ENCODE measurements around the gene CAPN3.

Gene CAPN3

DNA sequence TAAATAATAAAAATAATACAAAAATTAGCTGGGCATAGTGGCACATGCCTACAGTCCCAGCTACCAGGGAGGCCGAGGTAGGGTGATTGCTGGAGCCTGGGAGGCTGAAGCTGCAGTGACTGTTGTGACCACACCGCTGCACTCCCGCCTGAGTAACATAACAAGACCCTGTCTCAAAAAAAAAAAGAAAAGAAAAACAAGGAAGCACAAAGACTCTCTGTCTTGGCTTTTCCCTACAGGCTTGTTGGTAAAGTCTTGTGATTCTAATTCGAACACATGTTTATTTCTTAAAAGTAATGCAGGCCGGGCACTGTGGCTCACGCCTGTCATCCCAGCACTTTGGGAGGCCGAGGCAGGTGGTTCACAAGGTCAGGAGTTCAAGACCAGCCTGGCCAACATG, 60.1 kb downstream of the CAPN3 start:
- TF ChIP-seq ZBTB7A (IDR thresholded peaks at IDR 0.05; ENCODE audit: low read depth) (no peak), RAD21 (IDR thresholded peaks at IDR 0.05; ENCODE audit: low read depth) (no peak), FOXM1 (IDR thresholded peaks at IDR 0.05; ENCODE audit: borderline replicate concordance, low read depth) (no peak), YY1 (IDR thresholded peaks at IDR 0.05; ENCODE audit: low read depth) (no peak), EP300 (IDR thresholded peaks at IDR 0.05; ENCODE audit: borderline replicate concordance) (no peak), NFIC (IDR thresholded peaks at IDR 0.05) (no peak), TAF1 (IDR thresholded peaks at IDR 0.05; ENCODE audit: low read depth) (no peak), TCF12 (IDR thresholded peaks at IDR 0.05; ENCODE audit: low read depth) (no peak), CEBPB (IDR thresholded peaks at IDR 0.05) (no peak), EGR1 (IDR thresholded peaks at IDR 0.05) (no peak)
- TF ChIP-seq, protein P1, sequence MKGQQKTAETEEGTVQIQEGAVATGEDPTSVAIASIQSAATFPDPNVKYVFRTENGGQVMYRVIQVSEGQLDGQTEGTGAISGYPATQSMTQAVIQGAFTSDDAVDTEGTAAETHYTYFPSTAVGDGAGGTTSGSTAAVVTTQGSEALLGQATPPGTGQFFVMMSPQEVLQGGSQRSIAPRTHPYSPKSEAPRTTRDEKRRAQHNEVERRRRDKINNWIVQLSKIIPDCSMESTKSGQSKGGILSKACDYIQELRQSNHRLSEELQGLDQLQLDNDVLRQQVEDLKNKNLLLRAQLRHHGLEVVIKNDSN (IDR thresholded peaks at IDR 0.05), result no peak
- TF ChIP-seq, protein P2, sequence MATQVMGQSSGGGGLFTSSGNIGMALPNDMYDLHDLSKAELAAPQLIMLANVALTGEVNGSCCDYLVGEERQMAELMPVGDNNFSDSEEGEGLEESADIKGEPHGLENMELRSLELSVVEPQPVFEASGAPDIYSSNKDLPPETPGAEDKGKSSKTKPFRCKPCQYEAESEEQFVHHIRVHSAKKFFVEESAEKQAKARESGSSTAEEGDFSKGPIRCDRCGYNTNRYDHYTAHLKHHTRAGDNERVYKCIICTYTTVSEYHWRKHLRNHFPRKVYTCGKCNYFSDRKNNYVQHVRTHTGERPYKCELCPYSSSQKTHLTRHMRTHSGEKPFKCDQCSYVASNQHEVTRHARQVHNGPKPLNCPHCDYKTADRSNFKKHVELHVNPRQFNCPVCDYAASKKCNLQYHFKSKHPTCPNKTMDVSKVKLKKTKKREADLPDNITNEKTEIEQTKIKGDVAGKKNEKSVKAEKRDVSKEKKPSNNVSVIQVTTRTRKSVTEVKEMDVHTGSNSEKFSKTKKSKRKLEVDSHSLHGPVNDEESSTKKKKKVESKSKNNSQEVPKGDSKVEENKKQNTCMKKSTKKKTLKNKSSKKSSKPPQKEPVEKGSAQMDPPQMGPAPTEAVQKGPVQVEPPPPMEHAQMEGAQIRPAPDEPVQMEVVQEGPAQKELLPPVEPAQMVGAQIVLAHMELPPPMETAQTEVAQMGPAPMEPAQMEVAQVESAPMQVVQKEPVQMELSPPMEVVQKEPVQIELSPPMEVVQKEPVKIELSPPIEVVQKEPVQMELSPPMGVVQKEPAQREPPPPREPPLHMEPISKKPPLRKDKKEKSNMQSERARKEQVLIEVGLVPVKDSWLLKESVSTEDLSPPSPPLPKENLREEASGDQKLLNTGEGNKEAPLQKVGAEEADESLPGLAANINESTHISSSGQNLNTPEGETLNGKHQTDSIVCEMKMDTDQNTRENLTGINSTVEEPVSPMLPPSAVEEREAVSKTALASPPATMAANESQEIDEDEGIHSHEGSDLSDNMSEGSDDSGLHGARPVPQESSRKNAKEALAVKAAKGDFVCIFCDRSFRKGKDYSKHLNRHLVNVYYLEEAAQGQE (IDR thresholded peaks at IDR 0.05; ENCODE audit: low read depth), result no peak

DNA sequence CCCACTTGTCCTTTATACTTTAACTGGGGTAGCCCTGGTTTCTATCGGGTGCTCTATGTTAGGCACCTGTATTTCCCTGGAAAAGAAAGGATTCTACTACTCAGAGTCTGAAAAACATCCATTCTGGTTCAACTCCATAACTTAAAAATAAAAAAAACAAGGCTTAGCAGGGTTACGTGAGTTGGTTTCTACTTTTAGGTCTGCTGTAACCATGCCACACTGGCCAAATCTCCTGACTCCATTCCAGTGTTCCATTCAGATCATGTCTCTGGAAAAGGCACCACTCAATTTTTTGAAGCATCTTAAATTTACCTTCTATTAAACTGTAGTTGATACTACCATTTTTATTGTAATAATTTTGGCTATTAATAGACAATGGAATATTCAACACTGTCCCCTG, 62.1 kb downstream of the CAPN3 start:
- TF ChIP-seq ZBTB7A (IDR thresholded peaks at IDR 0.05; ENCODE audit: low read depth), result no peak

DNA sequence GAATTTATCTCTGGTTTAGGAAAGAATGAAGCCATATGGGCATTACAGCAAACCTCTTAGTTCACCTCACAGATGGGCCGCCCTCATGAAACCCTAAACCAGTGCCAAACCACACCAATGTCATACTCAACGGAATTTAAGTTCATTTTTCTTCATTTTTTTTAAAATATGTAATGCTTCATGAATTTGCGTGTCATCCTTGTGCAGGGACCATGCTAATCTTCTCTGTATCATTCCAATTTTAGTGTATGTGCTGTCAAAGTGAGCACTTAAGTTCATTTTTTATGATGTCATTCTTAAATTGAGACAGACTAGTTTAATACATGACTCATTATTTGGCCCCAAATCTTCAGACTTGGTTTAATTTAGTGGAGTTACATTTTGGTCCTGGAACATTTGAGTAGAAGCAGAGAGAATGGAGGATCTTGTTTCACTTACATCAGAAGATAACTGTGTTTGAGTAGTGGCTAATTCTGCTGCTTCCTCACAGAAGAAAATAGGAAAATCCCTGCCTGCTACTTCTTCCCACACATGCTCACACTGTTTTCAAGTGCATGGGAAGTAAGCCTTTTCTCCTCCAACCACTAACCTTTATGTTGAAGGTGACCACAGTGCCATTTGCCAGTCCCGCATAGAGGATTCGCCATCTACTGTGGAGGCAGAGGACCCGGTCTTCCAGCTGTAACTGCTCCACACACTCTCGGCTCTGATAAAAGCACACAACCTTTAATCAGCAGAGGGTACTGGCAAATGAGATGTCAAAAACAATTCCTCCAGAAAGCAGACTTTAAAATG, 68.3 kb downstream of the CAPN3 start:
- TF ChIP-seq TEAD4 (IDR thresholded peaks at IDR 0.05), result no peak
- TF ChIP-seq, protein P3, sequence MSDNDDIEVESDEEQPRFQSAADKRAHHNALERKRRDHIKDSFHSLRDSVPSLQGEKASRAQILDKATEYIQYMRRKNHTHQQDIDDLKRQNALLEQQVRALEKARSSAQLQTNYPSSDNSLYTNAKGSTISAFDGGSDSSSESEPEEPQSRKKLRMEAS (IDR thresholded peaks at IDR 0.05), result no peak
- no peak for TF ChIP-seq ZBTB7A (IDR thresholded peaks at IDR 0.05; ENCODE audit: low read depth)
- TF ChIP-seq CREB1 (IDR thresholded peaks at IDR 0.05; ENCODE audit: low read depth), result no peak

DNA sequence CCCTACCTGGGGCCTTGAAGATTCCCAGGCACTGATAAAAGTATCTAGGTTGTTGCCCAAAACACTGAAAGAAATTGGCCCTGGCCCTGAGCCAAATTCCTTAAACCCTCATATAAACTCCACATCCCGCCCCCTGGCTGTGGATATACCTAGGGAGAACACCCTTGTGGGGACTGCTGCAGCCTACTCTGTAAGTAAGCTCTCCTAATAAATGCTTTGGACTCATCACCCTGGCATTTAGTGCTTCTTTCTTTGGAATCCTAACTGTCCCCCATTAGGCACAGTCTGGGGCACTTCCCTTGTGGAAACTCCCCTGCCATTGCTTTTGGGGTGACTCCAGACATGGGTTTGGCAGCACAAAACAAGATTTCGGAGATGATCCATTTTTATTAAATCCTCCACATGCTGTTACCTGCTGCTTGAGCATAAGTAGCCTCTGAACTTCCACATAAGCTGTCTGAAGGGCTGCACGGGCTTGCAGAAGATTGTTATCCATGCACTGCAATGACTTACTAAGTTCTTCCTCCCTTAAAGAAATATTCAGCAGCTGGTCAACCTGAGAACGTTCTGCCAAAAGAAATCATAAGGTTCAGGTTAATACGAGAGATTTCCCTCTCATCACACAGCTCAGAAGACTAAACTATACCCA, 85.2 kb downstream of the CAPN3 start:
- TF ChIP-seq TCF12 (IDR thresholded peaks at IDR 0.05; ENCODE audit: low read depth) (no peak), NFIC (IDR thresholded peaks at IDR 0.05) (peak; percentile 52; the same call in 1 of the 2 replicates)
- TF ChIP-seq, protein P1 (IDR thresholded peaks at IDR 0.05), result no peak

DNA sequence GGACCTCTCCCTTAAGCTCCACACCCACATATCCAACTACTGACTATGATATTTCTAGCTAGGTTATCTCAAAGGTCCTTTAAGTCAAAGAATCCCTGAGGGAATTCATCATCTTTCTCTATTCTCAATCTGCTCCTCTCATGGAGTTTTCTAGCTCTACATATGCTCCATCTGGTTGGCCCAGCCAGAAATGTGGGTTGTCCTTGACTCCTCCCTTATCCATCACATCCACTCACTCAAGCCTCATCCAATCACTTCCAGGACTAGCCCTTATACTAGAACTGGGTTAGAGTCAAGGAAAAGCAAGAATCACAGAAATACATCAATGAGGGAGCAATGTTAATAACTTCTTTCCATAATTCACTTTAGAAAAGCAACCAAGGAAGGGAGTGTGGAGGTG, 86.2 kb downstream of the CAPN3 start:
- TF ChIP-seq RAD21 (IDR thresholded peaks at IDR 0.05; ENCODE audit: low read depth) (no peak), YY1 (IDR thresholded peaks at IDR 0.05; ENCODE audit: low read depth) (no peak), FOXM1 (IDR thresholded peaks at IDR 0.05; ENCODE audit: borderline replicate concordance, low read depth) (no peak), TEAD4 (IDR thresholded peaks at IDR 0.05) (no peak), TCF12 (IDR thresholded peaks at IDR 0.05; ENCODE audit: low read depth) (no peak), NFIC (IDR thresholded peaks at IDR 0.05) (no peak), CREB1 (IDR thresholded peaks at IDR 0.05; ENCODE audit: low read depth) (no peak), EP300 (IDR thresholded peaks at IDR 0.05; ENCODE audit: borderline replicate concordance) (no peak), EGR1 (IDR thresholded peaks at IDR 0.05) (no peak), CEBPB (IDR thresholded peaks at IDR 0.05) (no peak)
- TF ChIP-seq, protein P1 (IDR thresholded peaks at IDR 0.05), result no peak
- TF ChIP-seq, protein P2 (IDR thresholded peaks at IDR 0.05; ENCODE audit: low read depth), result no peak

DNA sequence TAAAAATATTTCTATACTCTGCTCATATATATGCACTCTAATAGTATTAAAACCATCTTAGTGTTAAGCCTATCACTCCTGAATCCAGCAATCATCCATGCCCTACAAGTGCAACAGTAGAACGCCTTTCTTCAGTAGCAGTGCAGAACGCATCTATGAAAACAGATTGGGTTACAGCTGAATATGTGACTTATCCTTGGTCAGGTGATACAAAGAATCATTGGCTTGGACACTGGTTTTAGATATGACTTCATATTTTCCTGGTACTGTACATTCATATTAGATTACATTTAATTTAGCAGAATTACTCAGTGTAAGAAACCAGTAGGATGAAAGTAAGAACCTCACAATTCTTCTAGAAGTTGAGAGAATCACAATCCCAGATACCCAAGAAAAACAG, 88.3 kb downstream of the CAPN3 start:
- TF ChIP-seq, protein P3 (IDR thresholded peaks at IDR 0.05), result no peak
- TF ChIP-seq NFIC (IDR thresholded peaks at IDR 0.05) (no peak), ZBTB7A (IDR thresholded peaks at IDR 0.05; ENCODE audit: low read depth) (no peak), TEAD4 (IDR thresholded peaks at IDR 0.05) (no peak), TAF1 (IDR thresholded peaks at IDR 0.05; ENCODE audit: low read depth) (no peak), EP300 (IDR thresholded peaks at IDR 0.05; ENCODE audit: borderline replicate concordance) (no peak), EGR1 (IDR thresholded peaks at IDR 0.05) (no peak), RAD21 (IDR thresholded peaks at IDR 0.05; ENCODE audit: low read depth) (no peak), CREB1 (IDR thresholded peaks at IDR 0.05; ENCODE audit: low read depth) (no peak), YY1 (IDR thresholded peaks at IDR 0.05; ENCODE audit: low read depth) (no peak), TCF12 (IDR thresholded peaks at IDR 0.05; ENCODE audit: low read depth) (no peak), FOXM1 (IDR thresholded peaks at IDR 0.05; ENCODE audit: borderline replicate concordance, low read depth) (no peak)
- TF ChIP-seq, protein P2 (IDR thresholded peaks at IDR 0.05; ENCODE audit: low read depth), result no peak
- TF ChIP-seq, protein P1 (IDR thresholded peaks at IDR 0.05), result no peak

Measured in Ishikawa (cell line).